Mucosa of gallbladder (tissue), 1 donor: ENCODE data around the gene WNT8B. TPM values are rescaled to one million over a fixed set of nuclear protein-coding genes. Genes with fewer than 3 reads are reported as not detected.

ENCODE experiments used
- DNase-seq: peaks from one replicate; pipeline ENCODE4 v3.0.0-alpha.2; 2020; ENCODE audit warnings: low spot score
- total RNA-seq: library from RNA; stranded (reverse); gene quantifications from one replicate; pipeline ENCODE4 v1.2.1, GENCODE V29; 2021
- donor health status: DM: no; HTN: no; CAD: no.

Gene WNT8B
- total RNA-seq, 1 donor from 2014 or later = not detected

GRCh38 chr10:100483876-100484666 is 21.3 kb downstream of the WNT8B start:
- DNase-seq = no peak

- DNase-seq = no peak
These were observed 22.6 kb downstream of the WNT8B start for GRCh38 chr10:100485366-100485765.

- DNase-seq = no peak
These were observed 23.1 kb downstream of the WNT8B start for GRCh38 chr10:100485801-100486495.

DNA sequence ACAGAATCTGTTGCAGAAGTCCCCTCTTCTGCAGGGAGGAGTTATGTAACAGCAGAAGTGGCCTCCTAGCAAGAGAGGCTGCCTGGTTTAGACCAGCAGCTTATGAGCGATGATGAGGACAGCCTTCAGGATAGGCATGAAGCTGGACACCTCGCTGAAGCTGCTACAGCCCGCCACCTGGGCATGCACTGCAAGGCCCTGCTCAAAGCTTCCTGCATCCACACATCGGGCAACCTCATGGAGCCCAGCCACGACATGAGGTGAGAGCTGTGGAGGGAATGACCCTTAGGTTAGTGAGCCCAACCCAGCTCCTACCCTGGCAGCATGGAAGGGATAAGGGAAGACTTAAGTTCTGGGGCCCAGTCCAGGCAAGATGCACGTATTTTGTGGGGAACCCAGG is 24.7 kb downstream of the WNT8B start:
- no peak for DNase-seq

DNA sequence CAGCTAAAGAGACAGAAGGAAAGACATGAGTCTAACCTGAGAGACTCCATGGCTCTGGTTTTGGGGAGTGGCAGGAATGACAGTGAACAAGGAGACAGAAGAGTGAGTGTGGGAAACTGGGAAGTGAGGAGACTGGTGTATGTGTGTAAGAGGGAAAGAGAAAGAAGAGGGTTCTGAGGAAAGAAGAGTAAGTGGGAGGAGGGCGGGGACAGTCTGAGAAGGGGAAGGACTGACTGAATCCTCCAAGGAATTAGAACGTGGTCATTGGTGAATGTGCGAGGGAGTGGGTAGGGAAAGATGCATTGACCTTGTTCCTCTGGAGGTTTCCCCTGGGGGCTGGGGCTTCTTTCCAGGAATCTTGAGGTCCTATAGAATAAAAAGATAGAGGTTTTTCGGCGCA is 26.6 kb downstream of the WNT8B start:
- no peak for DNase-seq

- no peak for DNase-seq
These were observed 27.7 kb downstream of the WNT8B start for GRCh38 chr10:100490531-100490930.

GRCh38 chr10:100496567-100496966 is 33.8 kb downstream of the WNT8B start:
- no peak for DNase-seq

DNA sequence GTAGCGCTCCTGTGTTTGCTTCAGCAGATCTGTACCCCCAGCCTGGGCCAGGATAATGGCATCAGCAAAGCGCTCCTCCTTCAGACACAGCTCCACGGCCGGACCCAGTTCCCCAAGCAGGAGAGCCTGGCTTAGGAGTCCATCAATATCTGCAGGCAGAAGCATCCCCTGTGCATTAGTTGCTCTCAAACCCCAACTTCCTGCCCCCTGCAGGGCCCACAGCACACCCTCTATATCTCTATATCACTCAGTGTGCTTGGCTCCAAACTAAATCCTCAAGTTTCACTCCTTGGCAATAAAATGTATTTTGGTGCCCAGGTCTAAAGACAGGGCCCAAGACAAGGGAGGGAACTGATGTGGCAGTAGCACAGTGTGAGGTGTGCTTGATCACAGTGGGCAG is 35.2 kb downstream of the WNT8B start:
- DNase-seq = no peak

- DNase-seq = no peak
These were observed 38.6 kb downstream of the WNT8B start for GRCh38 chr10:100501423-100501822.

GRCh38 chr10:100502926-100503494 is 40.2 kb downstream of the WNT8B start:
- DNase-seq = no peak

GRCh38 chr10:100504096-100504495 is 41.3 kb downstream of the WNT8B start:
- DNase-seq = no peak

- no peak for DNase-seq
These were observed 42.4 kb downstream of the WNT8B start for GRCh38 chr10:100505164-100505563.

DNA sequence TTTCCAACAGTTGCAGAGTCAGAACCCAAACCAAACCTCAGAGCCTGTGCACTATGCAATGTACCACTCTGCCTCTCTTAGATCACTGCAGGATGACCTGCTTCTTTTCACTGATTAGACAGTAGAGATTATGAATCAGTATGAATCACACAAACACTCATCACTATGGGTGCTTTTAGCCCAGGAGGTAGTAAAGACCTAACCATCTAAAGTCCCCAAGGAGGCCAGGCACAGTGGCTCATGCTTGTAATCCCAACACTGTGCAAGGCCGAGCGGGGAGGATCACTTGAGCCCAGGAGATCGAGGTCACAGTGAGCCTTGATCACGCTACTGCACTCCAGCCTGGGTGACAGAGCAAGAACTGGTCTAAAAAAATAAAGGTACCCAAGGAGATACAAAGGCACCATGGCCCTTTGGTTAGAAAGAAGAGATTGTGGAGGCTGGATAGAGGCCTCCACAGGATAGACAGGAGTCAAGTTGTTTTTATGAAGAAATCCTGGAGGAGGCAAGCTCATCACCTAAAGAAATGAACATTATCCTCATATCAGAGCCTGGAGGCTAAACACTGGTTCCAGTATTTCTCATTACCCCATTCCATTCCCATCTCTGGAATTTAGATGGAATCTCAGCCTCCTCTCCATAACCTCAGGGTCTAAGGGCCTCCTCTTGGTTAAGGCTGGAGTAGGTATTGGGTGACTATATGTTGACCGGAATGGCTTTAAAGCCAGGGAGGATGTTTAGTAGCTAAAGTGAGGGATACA is 44.0 kb downstream of the WNT8B start:
- DNase-seq = no peak

DNA sequence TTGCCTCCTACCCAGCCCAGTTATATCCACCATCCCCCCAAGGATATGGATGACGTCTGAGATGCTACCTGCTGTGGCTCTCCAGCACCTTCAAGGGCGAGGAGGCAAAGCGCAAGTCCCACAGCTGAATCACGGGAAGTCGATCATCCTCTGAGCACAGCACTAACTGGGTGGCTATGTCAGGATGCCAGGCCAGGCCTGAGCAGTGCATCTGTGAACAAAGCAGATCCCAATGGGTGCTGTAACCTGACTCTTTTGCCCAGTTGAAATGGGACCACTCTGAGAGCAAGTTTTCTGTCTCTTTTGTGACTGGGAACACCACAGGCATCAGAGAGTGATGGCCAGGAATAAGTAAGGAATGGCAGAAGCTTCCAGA is 44.5 kb downstream of the WNT8B start:
- no peak for DNase-seq

DNA sequence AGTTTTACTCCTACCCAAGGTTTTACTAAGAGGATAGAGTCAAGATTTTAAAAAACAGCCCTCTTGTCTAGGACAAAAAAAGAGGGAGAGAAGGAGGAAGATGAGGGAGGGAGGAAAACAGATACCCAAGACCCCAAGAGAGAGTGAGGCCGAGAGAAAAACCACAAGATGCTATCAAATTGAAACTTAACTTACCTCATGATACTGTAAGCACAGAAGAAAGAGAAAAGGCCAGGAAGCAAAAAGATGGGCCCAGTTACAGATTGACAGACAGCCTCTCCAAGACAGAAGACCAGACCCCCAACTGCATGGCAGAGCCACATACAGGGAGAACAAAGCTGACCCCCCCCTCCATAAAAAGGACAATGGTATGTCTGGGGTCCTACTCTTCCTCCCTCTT is 45.5 kb downstream of the WNT8B start:
- DNase-seq = no peak

DNA sequence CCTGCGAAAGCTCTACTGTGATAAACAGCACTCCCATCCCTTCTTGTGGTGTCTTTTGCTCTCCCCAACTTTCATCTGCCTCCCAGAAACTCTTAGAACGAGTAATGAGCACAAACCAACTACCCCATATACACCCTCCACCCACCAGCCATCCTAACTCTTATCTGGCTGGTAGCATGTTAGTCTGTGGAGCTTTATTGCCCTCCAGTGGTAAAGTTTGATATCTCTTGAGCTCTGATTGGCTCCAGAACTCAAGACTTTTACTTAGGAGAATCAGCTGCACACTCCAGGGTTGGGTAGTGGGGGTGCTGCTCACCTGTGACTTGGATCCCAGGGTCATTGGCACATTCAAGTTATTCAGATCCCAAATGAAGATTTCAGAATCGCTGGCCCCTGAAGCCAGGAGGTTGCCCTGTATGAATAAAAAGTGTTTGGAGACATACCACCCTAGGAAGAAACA is 45.9 kb downstream of the WNT8B start:
- no peak for DNase-seq

DNA sequence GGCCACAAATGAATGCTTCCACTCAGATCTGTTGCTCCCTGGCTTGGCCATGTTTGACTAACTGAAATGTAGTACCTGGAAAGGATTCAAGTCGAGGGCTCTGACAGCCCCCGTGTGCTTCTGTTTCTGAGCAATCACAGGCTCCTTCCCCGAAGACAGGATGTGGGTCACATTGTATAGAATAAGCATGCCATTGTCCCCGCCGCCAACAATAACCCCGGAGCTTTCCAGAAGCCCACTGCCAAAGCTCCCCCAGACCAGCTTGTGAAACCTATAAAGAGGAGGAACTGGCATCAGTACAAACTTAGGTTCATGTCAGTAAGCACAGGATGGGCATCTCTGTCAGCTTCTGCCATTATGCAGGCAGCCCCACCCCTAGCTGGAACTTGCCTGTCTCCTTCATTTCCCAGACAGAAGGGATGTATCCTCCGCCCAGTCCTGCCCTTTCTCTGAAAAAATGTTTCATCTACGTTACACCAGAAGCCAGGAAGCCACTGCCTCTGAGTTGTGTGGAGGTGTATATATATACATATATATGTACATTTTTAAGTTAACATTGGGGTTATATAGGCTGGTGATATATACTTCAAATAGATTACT is 46.5 kb downstream of the WNT8B start:
- DNase-seq = no peak

DNA sequence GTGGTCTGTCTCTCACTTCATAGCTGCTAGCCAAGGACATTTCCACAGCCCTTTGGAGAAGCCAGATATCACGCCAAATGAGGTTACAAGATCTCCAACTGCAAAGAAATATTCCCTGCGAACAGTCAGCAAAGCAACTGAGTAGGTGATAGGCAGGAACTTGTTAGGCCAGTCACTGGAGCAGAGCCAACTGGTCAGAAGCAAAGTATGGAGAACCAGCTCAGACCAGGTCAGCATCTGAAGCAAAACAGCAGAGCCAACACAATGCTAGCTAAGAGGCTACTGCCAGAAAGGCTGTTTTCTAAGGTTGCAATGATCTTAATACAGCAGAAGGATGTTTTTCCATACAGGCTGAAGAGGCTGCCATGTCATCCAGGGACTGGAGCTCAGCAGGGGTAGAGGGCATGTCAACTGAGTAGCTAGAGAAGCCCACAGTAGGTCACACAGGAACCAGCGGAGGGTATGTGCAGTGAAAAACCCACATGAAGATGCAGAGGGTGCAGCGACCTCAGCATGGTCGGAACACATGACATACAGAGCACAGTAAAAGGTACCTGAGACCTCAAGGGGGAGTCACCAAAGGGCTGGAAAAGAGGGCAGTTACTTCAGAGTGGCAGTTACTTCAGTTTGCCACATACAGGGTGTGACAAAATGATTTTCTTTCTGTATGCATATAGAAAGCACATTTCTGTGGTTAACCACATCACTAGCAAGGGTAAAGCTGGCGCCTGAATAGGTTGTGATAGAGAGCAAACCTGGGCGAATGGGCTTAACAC is 47.9 kb downstream of the WNT8B start:
- no peak for DNase-seq

GRCh38 chr10:100515612-100516011 is 52.8 kb downstream of the WNT8B start:
- no peak for DNase-seq

GRCh38 chr10:100516847-100517246 is 54.0 kb downstream of the WNT8B start:
- DNase-seq = no peak

GRCh38 chr10:100518761-100519241 is 56.0 kb downstream of the WNT8B start:
- peak; percentile 72 for DNase-seq
